Sigmoid colon (tissue), 4 donors: ENCODE data around the gene IGSF21.

Experiments used
- EP300 ChIP-seq, 4 donors: sonication (generic); formaldehyde crosslinking; IDR thresholded peaks; one replicate each; pipeline ENCODE4 v1.6.1; 2017; ENCODE audit warnings: antibody characterized with exemption in 4 of 4
- POLR2A ChIP-seq, 2 donors: fragments of 450-650 bp; IDR thresholded peaks; one replicate each; pipeline ENCODE4 v1.6.1; 2016; ENCODE audit warnings: antibody characterized with exemption in 2 of 2, mild to moderate bottlenecking in 2 of 2, moderate library complexity in 2 of 2
- TF ChIP-seq, protein P1 (sequence below), 4 experiments: fragments of 450-650 bp in 3 of 4; fragments of 200-600 bp in 1 of 4; IDR thresholded peaks; one replicate each; pipeline ENCODE4 v1.5.1; 2016 to 2019; ENCODE audit warnings: antibody characterized with exemption in 4 of 4, mild to moderate bottlenecking in 3 of 4, moderate library complexity in 2 of 4

DNA sequence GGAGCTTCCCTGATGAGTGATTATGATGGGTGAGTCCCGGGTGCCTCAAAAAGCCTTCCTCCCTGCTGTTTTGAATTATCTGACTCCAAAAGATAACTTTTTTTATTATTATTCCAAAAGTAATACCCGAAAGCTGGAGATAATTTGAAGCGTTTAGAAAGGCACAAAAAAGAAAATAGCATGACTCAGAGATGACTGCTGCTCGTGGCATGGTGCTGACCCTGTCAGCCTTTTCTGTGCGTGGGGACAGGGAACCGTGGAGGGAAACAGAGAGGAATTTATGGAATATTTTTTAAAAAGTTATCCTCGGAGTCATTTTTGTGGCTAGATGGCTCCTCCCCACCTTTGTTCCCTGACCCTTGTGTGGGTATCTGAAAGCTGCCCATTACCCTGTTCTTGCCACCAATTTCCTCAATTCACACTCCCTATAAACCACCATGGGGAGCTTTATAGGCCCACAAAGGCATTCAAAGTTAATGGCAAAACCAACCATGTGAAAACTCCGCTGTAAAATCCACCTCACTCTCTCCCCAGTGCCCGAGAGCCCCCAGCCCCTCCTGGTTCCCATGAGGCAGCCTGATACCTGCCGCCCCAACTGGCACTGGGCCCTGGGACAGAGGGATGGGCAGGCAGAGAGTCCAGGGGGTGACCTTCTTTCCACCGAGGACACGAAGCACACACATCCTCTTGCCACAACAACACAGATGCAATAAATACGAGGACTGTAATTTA lies 37.5 kb downstream of the IGSF21 start:
- TF ChIP-seq, protein P1, sequence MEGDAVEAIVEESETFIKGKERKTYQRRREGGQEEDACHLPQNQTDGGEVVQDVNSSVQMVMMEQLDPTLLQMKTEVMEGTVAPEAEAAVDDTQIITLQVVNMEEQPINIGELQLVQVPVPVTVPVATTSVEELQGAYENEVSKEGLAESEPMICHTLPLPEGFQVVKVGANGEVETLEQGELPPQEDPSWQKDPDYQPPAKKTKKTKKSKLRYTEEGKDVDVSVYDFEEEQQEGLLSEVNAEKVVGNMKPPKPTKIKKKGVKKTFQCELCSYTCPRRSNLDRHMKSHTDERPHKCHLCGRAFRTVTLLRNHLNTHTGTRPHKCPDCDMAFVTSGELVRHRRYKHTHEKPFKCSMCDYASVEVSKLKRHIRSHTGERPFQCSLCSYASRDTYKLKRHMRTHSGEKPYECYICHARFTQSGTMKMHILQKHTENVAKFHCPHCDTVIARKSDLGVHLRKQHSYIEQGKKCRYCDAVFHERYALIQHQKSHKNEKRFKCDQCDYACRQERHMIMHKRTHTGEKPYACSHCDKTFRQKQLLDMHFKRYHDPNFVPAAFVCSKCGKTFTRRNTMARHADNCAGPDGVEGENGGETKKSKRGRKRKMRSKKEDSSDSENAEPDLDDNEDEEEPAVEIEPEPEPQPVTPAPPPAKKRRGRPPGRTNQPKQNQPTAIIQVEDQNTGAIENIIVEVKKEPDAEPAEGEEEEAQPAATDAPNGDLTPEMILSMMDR (IDR thresholded peaks at IDR 0.05) = no peak
- no peak for TF ChIP-seq POLR2A (IDR thresholded peaks at IDR 0.05)
- no peak for TF ChIP-seq EP300 (IDR thresholded peaks at IDR 0.05)
